GM12872 (cell line): Measurements from ENCODE around the gene SLC22A7.

Source experiments
- CTCF ChIP-seq: IDR thresholded peaks from 3 replicates; pipeline ENCODE4 v1.5.1; 2011; ENCODE audit warnings: low read depth, mild to moderate bottlenecking, low read length, moderate library complexity; ENCODE audit not compliant: insufficient read depth

SLC22A7 gene

GRCh38 chr6:43287717-43288679 is 10.1 kb upstream of the SLC22A7 start:
- no peak for TF ChIP-seq CTCF

GRCh38 chr6:43290339-43290904 is 7.6 kb upstream of the SLC22A7 start:
- no peak for TF ChIP-seq CTCF

GRCh38 chr6:43290905-43291355 is 7.1 kb upstream of the SLC22A7 start:
- no peak for TF ChIP-seq CTCF

GRCh38 chr6:43291708-43292107 is 6.4 kb upstream of the SLC22A7 start:
- TF ChIP-seq CTCF, result no peak

GRCh38 chr6:43292341-43292740 is 5.7 kb upstream of the SLC22A7 start:
- TF ChIP-seq CTCF, result no peak

- TF ChIP-seq CTCF, result no peak
Measured at GRCh38 chr6:43292763-43293318, 5.2 kb upstream of the SLC22A7 start.

- no peak for TF ChIP-seq CTCF
Measured at GRCh38 chr6:43293698-43294097, 4.4 kb upstream of the SLC22A7 start.
